ENCODE data around the gene KIAA0319L.

KIAA0319L gene

DNA sequence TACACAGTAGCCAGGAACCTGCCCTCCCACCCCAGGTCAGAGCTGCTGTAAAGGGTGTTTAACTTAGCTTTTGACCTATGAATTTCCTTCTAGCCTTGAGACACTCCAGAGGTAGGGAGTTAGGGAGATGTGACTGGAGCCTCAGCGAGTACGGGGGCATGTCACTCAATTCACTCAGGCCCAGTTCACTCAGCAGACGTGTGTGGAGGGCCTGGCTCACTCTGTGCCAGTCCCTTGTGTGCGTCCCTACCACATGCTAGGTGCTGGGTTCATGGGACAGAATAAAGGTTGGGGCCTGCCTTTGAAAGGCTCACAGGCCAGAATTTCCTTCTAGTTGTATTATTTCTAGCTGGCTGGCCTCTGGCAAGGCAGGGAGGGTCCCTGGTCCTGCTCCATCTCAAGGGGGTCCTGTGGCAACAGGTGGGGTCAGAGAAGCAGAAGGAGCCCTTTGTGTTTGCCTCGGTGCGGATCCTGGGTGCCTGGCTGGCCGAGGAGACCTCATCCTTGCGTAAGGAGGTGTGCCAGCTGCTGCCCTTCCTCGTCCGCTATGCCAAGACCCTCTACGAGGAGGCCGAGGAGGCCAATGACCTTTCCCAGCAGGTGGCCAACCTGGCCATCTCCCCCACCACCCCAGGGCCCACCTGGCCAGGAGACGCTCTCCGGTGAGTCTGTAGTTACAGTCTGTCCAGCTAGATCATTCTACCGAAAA lies 4.9 kb upstream of the KIAA0319L start:
- no peak for DNase-seq

DNA sequence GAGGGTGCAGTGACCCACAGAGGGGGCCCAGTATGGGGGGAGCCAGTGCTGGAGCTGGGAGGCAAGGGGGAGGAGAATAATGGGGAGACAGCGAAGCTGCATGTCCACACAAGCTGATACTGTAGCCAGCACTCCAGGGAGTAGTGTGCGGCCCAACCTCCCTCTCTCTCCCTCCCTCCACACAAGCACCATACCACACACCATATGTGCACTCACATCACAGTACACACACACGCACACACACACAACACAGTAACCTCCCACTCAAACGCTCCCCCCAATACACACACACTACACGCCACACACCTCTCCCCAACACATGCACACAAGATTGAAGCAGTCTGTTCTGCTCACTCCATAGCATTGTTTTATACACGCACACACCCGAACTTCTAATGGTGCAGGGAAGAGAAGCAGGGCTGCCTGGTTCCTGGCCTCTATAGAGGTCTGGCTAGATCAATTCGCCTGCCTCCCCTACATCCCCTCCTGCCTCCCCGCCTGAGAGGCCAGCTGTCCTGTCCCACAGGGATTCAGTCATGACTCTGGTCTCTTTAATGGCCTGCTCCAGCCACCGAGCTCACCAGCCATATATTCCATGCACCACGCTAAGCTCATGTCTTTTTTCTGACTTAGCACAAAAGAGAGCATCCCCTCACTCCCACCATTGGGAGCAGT lies 4.2 kb upstream of the KIAA0319L start:
- DNase-seq, result no peak

DNA sequence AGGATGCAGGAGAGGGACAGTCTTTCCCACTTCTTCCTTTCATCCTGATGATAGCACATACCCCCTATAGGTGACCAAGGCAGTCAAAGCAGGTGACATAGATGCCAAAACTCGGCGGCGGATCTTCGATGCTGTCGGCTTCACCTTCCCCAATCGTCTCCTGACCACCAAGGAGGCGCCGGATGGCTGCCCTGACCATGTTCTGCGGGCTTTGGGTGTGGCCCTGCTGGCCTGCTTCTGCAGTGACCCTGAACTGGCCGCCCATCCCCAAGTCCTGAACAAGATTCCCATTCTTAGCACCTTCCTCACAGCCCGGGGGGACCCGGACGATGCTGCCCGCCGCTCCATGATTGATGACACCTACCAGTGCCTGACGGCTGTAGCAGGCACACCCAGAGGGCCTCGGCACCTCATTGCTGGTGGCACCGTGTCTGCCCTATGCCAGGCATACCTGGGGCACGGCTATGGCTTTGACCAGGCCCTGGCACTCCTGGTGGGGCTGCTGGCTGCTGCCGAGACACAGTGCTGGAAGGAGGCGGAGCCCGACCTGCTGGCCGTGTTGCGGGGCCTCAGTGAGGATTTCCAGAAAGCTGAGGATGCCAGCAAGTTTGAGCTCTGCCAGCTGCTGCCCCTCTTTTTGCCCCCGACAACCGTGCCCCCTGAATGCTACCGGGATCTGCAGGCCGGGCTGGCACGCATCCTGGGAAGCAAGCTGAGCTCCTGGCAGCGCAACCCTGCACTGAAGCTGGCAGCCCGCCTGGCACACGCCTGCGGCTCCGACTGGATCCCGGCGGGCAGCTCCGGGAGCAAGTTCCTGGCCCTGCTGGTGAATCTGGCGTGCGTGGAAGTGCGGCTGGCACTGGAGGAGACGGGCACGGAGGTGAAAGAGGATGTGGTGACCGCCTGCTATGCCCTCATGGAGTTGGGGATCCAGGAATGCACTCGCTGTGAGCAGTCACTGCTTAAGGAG lies 3.3 kb upstream of the KIAA0319L start:
- no peak for DNase-seq

DNA sequence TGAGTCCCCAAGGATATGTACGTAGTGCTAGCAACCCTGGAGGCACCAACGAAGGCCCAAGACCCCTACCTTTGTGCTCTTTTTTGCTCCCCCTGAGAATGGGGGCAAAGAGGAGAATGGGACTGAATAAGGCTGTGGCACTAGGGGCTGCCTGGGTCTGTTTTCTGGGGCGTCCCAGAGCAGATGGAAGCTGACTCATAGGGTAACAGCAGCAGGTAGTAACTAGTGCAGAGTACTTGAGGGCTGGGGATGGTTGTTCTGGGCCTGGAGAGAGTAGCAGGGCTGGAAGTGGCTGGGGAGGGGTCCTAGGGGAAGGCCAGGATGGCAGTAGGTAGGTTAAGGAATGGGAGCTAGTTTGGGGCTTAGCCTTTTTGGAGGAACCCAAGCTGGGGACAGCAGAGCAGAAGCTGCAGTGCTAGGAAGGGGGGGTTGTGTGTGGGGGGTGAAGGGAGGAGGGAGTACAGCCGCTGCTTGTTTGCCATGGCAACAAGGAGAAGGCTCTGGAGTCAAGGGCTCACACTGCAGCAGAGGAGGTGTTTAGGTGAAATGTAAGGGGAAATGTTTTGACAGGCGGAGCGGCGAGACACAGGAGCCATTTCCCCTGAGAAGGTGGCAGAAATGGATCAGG lies 2.2 kb upstream of the KIAA0319L start:
- no peak for DNase-seq

DNA sequence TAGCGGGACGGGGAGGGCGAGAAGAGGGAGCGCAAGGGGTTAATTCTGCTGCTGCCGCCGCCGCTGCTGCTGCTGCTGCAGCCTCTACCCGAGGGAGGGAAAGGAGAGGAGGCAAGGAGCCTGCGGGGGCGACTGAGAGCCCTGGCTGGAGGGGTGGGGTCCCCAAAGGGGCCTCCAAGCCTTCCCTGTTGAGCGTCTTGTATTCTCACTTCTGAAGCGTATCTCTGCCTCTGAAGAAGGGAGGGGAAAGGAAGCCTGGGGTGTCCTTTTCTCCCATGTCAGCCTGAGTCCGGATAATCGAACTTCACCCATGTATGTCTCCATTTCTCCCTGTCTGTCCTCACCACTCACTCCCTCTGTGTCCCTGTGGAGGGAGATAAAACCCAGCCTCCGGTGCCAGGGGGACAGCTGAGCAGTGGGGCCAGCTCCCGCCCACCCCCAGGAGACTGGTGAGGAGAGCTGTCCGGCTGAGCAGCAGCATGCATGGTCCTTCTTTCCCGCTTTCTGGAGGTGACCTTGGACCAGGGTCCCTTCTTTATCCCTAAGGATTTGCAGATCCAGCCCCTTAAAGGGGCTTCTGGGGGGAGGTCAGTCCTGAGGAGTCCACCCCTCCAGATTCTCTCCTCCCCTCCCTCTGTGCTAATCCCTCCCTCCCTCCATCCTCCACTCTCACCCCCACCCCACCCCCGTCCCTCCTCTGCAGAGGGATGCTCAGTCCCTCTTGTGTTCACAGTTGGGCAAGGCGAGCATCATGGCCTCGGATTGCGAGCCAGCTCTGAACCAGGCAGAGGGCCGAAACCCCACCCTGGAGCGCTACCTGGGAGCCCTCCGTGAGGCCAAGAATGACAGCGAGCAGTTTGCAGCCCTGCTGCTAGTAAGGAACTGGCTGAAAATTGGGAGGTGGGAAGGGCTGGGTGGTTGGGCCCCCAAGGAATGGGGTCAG lies 1.4 kb upstream of the KIAA0319L start:
- no peak for DNase-seq

DNA sequence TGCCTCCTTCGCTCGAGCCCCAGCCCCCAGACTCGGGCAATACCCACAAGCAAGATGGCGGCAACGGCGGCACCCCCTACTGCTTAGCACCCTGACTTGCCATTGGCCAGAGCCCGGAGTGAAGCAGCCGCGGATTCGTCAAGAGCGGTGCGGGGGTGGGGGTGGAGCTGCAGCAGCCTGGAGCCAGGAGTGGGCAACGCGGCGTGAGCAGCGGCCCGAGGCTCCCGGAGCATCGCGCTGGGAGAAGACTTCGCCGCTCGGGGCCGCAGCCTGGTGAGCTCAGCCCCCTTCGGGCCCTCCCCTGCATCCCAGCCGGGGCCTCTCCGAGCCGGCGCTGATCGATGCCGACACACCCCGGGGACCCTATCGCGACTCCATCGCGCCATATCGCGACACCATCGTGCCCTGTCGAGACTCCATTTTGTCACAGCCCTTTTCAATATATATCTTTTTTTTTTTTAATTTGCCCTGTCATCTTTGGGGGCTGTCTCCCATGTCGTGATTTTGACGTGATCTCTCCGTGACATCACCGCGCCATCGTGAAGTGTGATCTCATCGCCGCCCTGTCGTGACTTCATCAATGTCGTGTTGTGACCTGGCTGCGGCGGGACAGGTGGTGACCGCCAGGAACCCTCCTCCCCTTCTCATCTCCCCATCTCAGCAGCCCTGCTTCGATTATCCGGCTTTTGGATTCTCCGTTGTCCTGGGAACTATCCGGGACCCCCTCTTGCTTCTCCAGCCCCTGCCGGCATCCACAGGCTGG lies 589 bp upstream of the KIAA0319L start, which contains the start of gene NCDN:
TSS of gene NCDN (plus strand) at position 189 of the 763 bp plus-strand sequence. CDS start at position 581, 392 bp downstream.
- peak; percentile 87 for DNase-seq

DNA sequence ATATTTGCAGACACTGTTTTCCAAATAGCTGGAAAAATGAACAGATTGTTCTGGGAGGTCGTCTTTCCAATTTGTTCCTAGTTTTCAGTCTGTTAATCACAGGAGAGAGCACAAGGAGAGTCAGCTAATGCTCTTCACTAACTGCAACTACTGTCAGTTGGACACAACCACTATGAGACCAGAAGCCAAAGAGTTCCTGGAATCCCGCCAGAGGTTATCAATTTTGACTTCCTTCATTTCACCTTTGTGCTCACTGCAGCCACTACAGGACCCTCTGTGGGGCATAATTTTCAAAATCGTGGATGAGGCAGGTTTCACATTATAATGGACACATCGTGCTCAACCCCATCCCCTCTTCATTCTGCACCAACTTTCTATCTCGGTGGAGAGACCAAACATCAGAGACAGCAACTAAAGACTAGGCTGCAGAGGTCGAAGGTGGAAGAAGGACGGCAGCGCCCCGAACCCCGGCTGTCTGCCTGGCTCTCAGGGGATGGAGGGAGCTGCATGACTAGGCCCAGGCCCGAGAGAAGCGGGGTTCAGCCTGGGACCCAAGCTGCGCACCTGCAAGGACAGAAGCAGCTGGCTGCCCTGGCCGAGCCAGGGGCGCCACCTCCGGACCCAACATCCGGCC lies 602 bp downstream of the KIAA0319L start:
- no peak for DNase-seq

DNA sequence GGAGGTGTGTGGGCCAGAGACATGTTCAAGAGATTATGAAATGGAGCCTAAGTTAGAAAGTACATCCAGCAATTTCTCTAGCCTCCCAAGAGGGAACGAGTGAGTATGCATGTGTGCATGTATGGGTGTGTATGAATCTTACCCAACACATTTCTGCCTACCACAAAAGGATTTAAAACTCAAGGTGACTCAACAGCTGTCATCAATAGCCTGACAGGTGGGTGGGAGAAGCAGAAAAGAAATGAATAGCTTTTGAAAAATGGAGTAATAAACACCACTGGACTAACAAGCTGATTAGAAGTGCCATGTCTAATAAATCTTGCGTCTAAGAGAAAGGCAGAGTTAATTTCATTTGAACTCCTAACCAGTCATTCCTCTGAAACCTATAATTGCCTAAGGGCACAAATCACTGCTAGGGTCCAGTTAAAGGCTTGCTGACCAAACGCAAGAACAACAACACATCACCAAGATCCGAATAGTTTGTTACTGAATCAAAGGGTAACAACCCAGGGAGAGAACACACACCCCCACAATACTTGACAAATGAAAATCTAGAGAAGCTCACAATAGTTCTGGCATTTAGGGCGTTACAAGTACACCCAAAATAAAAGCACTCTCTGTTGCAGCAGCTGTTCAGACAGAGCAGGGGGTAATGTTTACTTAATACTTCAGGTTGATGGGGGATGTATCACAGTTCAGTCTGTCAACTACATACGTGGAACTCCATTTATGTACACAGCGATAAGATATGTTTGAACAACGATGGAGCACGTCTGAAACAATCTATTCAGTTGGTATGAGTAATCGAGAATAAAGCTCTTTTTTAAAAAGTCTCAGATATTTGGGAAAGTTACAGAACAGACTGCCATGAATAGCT lies 1.4 kb downstream of the KIAA0319L start:
- no peak for DNase-seq

DNA sequence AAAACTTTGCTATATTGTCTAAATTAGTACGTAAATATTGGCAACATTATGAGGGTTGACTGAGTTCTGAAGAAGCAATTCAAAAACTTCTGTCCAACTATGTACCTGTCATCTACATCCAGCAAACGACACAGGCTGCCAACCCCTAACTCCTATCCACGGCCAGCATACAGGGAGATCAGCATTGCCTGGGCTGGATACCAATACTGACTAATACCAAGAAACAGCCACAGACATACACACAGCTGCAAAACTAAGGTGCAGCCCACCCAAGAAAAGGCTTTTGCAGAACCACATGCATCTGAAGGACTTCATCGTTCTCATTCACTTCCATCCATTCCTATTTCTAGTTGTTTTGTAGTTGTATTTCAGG lies 2.0 kb downstream of the KIAA0319L start:
- no peak for DNase-seq

DNA sequence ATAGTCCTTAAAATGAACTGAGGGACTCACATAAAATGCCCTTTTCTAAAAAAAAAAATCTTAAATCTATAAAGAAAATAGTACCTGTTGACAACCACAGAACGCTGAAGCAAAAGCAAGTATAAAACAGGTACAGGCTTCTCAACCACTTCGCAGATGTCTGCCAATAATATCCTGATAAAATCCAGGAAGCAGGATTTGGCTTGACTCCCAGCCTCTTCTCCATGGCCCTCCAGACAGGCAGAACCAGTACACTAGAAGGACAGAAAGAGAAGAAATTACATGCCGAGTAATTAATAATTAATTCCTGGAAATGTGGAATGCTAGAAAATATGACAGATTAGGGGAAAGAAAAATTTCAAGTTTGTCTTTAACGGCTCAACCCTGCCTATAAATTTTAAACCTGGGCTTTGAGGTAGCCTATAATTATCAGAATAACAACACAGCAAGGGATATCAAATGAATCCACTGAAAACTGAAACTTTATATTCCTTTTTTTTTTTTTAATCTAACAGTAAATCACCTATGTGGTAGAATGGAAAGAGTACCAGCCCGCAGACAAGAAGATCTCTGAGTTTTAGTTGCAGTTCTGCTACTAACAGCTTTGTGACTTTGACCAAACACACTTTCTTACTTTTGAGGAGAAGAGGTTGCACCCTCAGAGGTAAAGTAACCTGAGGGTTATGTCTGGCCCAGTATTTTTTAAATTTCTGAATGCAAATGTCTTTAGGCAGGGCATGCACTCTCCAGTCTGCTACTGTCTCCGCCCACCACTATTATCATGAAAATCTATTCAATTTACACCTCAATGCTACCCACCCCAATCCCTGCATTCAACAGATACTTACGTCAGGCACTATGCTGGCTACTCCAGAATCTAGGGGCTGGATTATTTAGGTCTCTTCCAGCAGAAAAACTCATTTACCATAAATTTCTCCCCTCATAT lies 2.7 kb downstream of the KIAA0319L start:
- no peak for DNase-seq

DNA sequence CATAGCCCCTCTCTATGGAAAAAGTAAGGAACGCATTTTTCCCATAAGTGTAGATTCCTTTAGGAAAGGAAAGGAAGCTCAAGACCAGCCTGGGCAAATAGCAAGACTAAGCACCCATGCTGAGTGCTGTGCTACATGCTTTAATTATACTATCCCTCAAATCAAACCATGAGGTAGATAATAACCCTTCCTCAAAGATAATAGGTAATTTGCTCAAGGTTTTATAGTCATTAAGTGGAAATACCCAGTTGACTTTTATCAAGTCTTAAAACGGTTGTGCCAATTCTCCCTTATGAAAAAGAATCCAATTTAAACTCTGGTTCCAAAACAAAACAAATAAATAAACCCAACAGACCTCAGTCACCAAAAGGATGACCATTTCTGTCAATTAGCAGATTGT lies 3.4 kb downstream of the KIAA0319L start:
- DNase-seq, result no peak

DNA sequence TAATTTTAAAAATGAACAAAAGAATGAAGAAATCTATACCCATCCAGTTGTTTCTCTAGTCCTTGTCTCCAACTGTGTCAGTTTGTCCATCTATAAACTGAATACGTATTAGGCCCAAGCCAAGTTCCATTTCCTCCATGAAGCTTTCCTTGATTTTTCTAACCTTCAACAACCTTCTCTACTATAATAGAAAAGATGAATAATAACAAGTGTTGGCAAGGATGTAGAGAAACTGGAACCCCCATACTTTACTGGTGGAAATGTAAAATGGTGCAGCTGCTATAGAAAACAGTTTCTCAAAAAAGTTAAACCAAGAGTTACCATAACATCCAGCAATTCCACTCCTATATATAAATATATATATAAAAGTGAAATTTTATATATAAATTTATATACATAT lies 10.6 kb downstream of the KIAA0319L start:
- no peak for DNase-seq

DNA sequence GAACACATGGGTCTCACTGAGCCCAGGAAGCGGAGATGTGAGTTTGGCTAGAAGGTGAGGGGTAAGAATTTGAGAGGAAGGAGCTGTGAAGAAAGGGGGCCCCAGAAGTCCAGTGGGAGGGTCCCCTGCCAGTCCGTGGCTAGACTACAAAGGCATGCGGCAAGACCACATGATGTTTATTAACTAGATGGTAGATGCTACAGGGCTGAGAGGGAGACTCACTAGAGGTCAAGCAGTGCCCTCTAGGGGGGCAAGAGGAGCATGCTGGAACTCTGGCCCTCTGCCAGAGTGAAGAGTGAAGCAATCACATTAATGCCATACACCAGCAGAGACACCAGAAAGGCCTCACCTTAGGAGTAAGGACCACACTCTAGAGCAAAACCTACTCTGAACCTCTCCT lies 12.2 kb downstream of the KIAA0319L start:
- DNase-seq, result no peak

DNA sequence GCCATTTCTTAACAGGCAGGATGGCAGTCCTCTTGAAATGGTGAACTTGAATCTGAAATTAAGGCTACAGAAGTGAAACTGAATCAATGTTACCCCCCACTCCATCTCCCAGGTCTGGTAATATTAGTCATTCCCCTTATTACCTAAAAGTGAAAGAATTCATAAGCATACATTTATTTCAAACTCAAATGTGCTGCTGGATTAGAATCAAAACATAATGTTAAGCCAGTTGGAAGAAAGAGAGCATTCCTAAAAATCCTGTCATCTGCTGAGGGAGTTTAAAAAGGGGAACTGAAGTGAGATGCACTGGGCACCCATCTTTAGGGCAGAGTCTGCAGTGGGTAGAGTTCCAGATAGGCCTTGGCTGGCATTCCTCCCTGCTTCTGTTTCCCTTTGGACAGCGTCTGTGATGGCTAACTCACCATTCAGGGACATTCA lies 17.4 kb downstream of the KIAA0319L start:
- no peak for DNase-seq

DNA sequence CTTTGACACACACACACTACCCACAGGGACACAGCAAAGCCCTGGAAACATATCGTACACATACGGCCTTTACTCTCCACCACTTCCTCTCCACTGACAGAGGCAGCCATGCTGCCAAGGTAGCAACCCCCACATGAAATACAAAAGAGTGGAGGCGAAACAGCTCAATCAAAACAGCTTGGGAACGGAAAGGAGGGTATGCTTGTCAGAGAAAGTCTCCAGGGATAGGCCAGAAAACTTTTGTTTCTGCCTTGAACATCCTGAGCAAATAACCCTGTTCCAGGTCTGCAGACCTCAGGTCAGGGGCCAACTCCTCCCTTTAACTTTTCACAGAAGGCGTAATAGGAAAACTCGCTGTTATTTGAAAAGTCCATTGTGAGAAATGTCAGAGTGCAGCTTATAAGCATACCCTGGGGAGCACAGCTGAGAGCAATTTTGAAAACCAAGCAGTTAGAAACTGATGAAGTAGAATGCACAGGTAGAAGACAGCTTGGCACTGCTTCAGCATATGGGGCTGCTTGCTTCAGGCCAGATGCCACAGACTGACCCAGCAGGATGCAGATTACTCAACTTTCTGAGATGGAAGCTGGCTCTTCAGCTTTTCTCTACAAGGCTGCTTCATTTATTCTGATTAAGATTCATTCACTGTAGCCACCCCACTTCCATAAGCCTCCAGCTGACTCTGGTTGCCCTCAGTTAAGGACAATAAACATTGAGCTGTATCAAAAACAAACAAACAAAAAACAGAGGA lies 18.0 kb downstream of the KIAA0319L start:
- no peak for DNase-seq

DNA sequence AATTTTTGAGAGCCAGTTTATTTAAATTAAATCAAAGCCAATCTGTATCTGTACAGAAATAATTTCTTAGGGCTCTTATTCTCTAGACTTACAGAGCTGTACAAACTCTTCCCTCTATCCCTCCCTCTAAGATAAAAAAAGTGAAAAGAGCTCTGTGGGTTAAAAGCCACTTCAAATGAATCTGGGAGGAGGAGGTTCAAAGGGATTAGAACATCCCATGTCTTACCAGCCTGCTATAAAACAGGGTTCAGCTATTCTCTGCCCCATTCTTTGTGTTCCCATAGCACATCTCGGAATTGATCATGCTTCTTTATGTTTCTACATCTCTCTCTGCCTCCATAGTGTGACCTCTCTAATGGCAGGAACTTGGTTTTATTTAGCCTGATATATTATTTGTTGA lies 19.4 kb downstream of the KIAA0319L start:
- no peak for DNase-seq

DNA sequence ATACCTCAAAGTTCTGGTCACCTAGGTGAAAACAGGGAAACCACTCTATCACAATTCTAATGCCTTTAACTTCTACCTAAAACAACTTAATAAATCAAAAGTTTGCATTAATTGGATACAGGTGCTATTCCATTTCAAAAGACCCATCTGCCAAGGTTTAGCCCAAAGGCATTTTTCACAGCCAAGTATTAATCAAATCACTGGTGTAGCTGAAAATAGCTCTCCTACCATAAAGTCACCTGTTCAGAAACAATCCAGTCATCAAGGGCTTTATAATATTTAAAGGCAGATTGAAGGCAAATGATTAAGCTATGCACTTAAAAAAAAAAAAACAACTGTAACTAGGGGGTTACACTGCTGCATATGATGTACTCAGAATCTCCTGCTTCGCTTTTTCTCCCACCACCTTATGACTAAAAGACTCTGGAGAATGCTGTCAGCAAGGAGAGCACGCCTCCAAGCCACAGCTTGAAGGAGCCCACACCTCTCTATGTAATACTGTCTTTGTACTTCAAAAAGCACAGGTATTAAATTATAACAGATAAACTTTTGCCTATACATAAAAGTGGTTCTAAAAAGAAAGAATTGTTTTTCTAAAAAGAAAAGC lies 20.5 kb downstream of the KIAA0319L start:
- DNase-seq, result no peak

Data from NCI-H187 treated with DMSO at 0.1 percent for 48 hours (cell line).